Measurements from ENCODE around the gene FUNDC1.
"Not testable (repeated sequence)": the region's sequence is repeated elsewhere in the genome, so short reads cannot be mapped to it uniquely, and the experiment has no call there.

Gene FUNDC1, protein sequence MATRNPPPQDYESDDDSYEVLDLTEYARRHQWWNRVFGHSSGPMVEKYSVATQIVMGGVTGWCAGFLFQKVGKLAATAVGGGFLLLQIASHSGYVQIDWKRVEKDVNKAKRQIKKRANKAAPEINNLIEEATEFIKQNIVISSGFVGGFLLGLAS

GRCh38 chrX:44542567-44543325 is at the start of gene FUNDC1:
Gene FUNDC1, minus strand, starts transcription at chrX:44542859. Its CDS starts 27 bp downstream, at chrX:44542832.
- Mint-ChIP-seq H3K27ac (peak within 1 kb of the TSS; percentile 85), H3K4me1 (peaks cover 19% of the 10 kb centered on the region), H3K27me3 (no peaks in the 10 kb centered on the region), H3K9me3 (no peaks in the 10 kb centered on the region), H3K4me3 (peak within 1 kb of the TSS; percentile 85), H3K36me3 (ENCODE audit: low read depth) (peaks cover 5% of the 10 kb centered on the region)
- DNase-seq (peak; percentile 89), ATAC-seq (peak; percentile 95)

DNA sequence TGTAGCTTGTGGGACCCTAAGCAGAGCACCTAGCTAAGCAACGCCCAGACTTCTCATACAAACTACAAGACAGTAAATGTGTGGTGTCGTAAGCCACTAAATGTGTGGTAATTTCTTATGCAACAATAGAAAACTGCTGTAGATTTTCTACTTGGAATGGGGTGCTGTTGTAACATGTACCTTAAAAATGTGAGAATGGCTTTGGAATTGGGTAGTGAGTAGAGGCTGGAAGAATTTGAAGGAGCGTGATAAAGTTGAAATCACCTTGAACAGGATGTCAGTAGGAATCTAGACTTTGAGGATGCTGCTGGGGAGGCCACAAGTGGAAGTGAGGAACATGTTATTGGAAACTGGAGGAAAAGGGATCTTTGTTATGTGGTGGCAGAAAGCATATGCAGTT is 43.2 kb upstream of the FUNDC1 start:
- Mint-ChIP-seq H3K4me3 (no peak overlapping the region), H3K36me3 (ENCODE audit: low read depth) (peaks cover 1% of the 10 kb centered on the region), H3K27ac (no peak overlapping the region), H3K27me3 (no peaks in the 10 kb centered on the region), H3K4me1 (no peaks in the 10 kb centered on the region), H3K9me3 (peaks cover 4% of the 10 kb centered on the region)
- ATAC-seq, result no peak
- no peak for DNase-seq

GRCh38 chrX:44580466-44580865 is 37.8 kb upstream of the FUNDC1 start:
- peaks cover 4% of the 10 kb centered on the region for H3K9me3 Mint-ChIP-seq
- peaks cover 1% of the 10 kb centered on the region for H3K36me3 Mint-ChIP-seq (ENCODE audit: low read depth)
- DNase-seq, result no peak
- no peak for ATAC-seq
- H3K4me3 Mint-ChIP-seq, result no peak overlapping the region
- H3K27ac Mint-ChIP-seq, result no peak overlapping the region
- H3K27me3 Mint-ChIP-seq, result no peaks in the 10 kb centered on the region
- H3K4me1 Mint-ChIP-seq, result no peaks in the 10 kb centered on the region

DNA sequence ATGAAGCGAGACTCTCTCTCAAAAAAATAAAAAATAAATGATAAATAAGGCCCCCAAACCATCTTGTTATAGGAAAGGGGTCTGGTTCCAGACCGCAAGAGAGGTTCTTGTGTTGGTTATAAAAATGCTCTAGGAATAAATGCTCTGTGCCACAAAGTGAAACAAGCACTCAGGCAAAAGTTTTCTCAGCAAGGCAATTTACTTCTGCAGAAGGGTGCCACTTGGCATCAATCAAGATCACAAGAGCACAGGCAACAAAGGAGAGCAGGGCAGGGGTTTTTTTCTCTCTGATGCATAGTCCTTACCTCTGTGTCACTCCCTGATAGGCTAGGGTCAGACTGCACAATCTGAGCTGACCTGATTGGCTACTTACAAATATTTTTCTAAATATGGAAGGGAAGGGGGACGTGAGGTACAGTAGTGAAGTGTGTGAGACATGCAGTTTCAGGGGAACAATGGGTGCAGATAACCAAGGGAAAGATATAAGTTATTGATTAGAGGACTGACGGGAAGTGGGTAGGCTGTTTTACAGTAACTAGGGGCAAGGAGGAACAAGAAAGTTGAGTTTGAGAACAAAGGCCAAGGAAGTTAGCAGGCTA is 29.8 kb upstream of the FUNDC1 start:
- H3K4me1 Mint-ChIP-seq, result no peaks in the 10 kb centered on the region
- ATAC-seq, result no peak
- H3K27ac Mint-ChIP-seq, result no peak overlapping the region
- DNase-seq, result no peak
- peaks cover 7% of the 10 kb centered on the region for H3K9me3 Mint-ChIP-seq
- H3K4me3 Mint-ChIP-seq, result no peak overlapping the region
- H3K27me3 Mint-ChIP-seq, result no peaks in the 10 kb centered on the region
- H3K36me3 Mint-ChIP-seq (ENCODE audit: low read depth), result peaks cover 6% of the 10 kb centered on the region

GRCh38 chrX:44570522-44570921 is 27.9 kb upstream of the FUNDC1 start:
- ATAC-seq (no peak), DNase-seq (no peak)
- Mint-ChIP-seq H3K9me3 (peaks cover 7% of the 10 kb centered on the region), H3K27me3 (no peaks in the 10 kb centered on the region), H3K27ac (no peak overlapping the region), H3K36me3 (ENCODE audit: low read depth) (peaks cover 7% of the 10 kb centered on the region), H3K4me1 (no peaks in the 10 kb centered on the region), H3K4me3 (no peak overlapping the region)

GRCh38 chrX:44569122-44569521 is 26.5 kb upstream of the FUNDC1 start:
- DNase-seq (no peak), ATAC-seq (no peak)
- no peaks in the 10 kb centered on the region for H3K4me1 Mint-ChIP-seq
- H3K4me3 Mint-ChIP-seq, result no peak overlapping the region
- H3K27me3 Mint-ChIP-seq, result no peaks in the 10 kb centered on the region
- no peak overlapping the region for H3K27ac Mint-ChIP-seq
- peaks cover 5% of the 10 kb centered on the region for H3K36me3 Mint-ChIP-seq (ENCODE audit: low read depth)
- peaks cover 4% of the 10 kb centered on the region for H3K9me3 Mint-ChIP-seq

GRCh38 chrX:44568196-44568595 is 25.5 kb upstream of the FUNDC1 start:
- DNase-seq, result no peak
- Mint-ChIP-seq H3K9me3 (peaks cover 4% of the 10 kb centered on the region), H3K27ac (no peak overlapping the region), H3K36me3 (ENCODE audit: low read depth) (peaks cover 5% of the 10 kb centered on the region), H3K4me3 (no peak overlapping the region), H3K4me1 (no peaks in the 10 kb centered on the region), H3K27me3 (no peaks in the 10 kb centered on the region)
- ATAC-seq, result no peak

DNA sequence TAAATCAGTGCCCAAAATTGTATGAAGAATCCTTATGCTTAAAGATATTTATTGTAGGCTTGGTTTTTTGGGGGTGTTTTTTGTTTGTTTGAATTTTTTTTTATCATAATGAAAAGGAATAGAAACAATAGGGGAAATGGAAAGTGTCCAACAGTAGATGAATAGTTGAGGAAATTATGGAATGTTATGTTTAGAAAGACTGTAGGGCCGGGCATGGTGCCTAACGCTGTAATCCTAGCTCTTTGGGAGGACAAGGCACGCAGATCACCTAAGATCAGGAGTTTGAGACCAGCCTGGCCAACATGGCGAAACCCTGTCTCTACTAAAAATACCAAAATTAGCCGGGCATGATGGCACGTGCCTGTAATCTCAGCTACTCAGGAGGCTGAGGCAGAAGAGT is 19.2 kb upstream of the FUNDC1 start:
- H3K9me3 Mint-ChIP-seq, ATAC-seq, H3K4me3 Mint-ChIP-seq: not testable (repeated sequence)

DNA sequence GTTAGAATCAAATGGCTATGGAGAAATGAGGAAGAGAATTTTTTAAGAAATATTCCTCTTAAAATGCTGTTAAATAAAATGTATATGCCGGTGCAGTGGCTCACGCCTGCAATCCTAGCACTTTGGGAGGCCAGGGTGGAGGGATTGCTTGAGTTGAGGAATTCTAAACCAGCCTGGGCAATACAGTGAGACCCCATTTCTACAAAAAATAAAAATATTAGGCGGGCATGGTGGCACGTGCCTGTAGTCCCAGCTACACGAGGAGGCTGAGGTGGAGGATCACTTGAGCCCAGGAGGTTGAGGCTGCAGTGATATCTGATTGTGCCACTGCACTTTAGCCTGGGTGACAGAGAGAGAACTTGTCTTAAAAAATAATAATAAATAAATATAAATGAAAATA is 7.9 kb upstream of the FUNDC1 start:
- no peak overlapping the region for H3K27ac Mint-ChIP-seq

More for the DNA sequence above, 19.2 kb upstream of the FUNDC1 start:
- H3K36me3 Mint-ChIP-seq (ENCODE audit: low read depth); H3K27me3 Mint-ChIP-seq; H3K27ac Mint-ChIP-seq; DNase-seq; H3K4me1 Mint-ChIP-seq: not testable (repeated sequence)

GRCh38 chrX:44545454-44545853 is 2.8 kb upstream of the FUNDC1 start:
- not testable (repeated sequence) for H3K27me3 Mint-ChIP-seq; H3K27ac Mint-ChIP-seq; H3K4me3 Mint-ChIP-seq; H3K9me3 Mint-ChIP-seq; H3K36me3 Mint-ChIP-seq (ENCODE audit: low read depth); ATAC-seq; DNase-seq
- peaks cover 19% of the 10 kb centered on the region for H3K4me1 Mint-ChIP-seq

More for the DNA sequence above, 7.9 kb upstream of the FUNDC1 start:
- no peaks in the 10 kb centered on the region for H3K27me3 Mint-ChIP-seq
- no peak for DNase-seq
- no peaks in the 10 kb centered on the region for H3K9me3 Mint-ChIP-seq
- no peak for ATAC-seq
- H3K4me3 Mint-ChIP-seq, result no peak overlapping the region
- no peaks in the 10 kb centered on the region for H3K36me3 Mint-ChIP-seq (ENCODE audit: low read depth)
- no peaks in the 10 kb centered on the region for H3K4me1 Mint-ChIP-seq

DNA sequence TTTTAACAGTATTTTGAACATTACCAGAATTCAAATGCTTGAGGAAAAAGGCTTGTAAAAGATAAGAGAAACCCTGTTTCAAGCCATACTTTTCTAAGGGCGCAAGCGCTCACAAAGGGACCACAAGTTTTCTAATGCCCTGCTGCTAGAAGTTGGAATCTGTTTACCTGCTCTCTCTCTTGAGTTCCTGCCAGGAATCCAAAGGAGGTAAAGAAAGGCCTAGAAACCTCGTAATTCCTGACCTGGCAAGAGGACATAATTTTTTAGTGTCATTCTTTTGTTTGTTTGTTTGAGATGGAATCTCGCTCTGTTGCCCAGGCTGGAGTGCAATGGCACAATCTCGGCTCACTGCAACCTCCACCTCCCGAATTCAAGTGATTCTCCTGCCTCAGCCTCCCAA is 1.4 kb upstream of the FUNDC1 start:
- DNase-seq (no peak), ATAC-seq (no peak)
- H3K4me3 Mint-ChIP-seq, result no peak overlapping the region
- H3K36me3 Mint-ChIP-seq (ENCODE audit: low read depth), result peaks cover 3% of the 10 kb centered on the region
- H3K9me3 Mint-ChIP-seq, result no peaks in the 10 kb centered on the region
- no peaks in the 10 kb centered on the region for H3K27me3 Mint-ChIP-seq
- no peak overlapping the region for H3K27ac Mint-ChIP-seq
- H3K4me1 Mint-ChIP-seq, result peaks cover 19% of the 10 kb centered on the region

DNA sequence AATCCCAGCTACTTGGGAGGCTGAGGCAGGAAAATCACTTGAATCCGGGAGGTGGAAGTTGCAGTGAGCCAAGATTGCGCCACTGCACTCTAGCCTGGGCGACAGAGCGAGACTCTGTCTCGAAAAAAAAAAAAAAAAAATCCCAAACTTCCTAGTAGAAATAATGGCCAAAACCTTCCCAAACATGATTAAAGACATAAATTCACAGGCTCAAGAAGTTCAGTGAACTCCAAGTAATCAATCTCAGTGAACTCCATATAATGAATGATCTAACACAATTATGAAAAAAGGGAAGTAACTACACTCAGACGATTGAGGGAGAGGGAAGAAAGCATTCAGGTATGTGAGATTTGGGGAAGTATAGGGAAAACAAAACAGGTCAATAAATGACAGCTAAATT is 6.5 kb downstream of the FUNDC1 start:
- no peak for DNase-seq
- peaks cover 6% of the 10 kb centered on the region for H3K4me1 Mint-ChIP-seq
- peaks cover 16% of the 10 kb centered on the region for H3K36me3 Mint-ChIP-seq (ENCODE audit: low read depth)
- H3K27ac Mint-ChIP-seq, result no peak overlapping the region
- H3K27me3 Mint-ChIP-seq, result no peaks in the 10 kb centered on the region
- H3K9me3 Mint-ChIP-seq, result no peaks in the 10 kb centered on the region
- no peak for ATAC-seq
- no peak overlapping the region for H3K4me3 Mint-ChIP-seq

DNA sequence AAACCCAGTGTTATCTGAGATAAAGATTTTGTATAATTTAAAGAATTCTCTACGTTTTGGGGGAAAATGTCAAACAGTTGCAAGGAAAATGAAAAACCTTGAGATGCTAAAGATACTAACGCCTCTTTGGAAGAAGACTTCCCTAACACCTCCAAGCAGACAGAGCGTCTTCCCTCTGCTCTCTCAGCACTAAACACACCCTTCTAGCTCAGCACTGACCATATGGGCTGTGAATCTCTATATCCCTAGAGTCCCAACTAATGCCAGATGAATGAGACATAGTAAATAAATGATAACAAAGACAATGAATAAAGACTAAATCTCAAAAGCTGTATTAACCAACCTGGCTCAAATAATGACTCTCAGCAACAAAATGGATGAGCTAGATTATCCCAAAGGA is 13.3 kb downstream of the FUNDC1 start:
- H3K27me3 Mint-ChIP-seq, result no peaks in the 10 kb centered on the region
- peaks cover 3% of the 10 kb centered on the region for H3K36me3 Mint-ChIP-seq (ENCODE audit: low read depth)
- peaks cover 2% of the 10 kb centered on the region for H3K4me1 Mint-ChIP-seq
- no peak overlapping the region for H3K4me3 Mint-ChIP-seq
- H3K9me3 Mint-ChIP-seq, result no peaks in the 10 kb centered on the region
- no peak for DNase-seq
- no peak overlapping the region for H3K27ac Mint-ChIP-seq
- no peak for ATAC-seq

GRCh38 chrX:44514272-44514671 is 28.4 kb downstream of the FUNDC1 start:
- DNase-seq (no peak), ATAC-seq (no peak)
- no peaks in the 10 kb centered on the region for H3K27me3 Mint-ChIP-seq
- no peak overlapping the region for H3K27ac Mint-ChIP-seq
- no peaks in the 10 kb centered on the region for H3K9me3 Mint-ChIP-seq
- H3K4me3 Mint-ChIP-seq, result no peak overlapping the region
- H3K4me1 Mint-ChIP-seq, result no peaks in the 10 kb centered on the region
- H3K36me3 Mint-ChIP-seq (ENCODE audit: low read depth), result no peaks in the 10 kb centered on the region

GRCh38 chrX:44507292-44507691 is 35.4 kb downstream of the FUNDC1 start:
- no peaks in the 10 kb centered on the region for H3K36me3 Mint-ChIP-seq (ENCODE audit: low read depth)
- DNase-seq (peak; percentile 4), ATAC-seq (peak; percentile 95)

More at GRCh38 chrX:44507292-44507691, 35.4 kb downstream of the FUNDC1 start:
- H3K27ac Mint-ChIP-seq, result no peak overlapping the region
- H3K4me1 Mint-ChIP-seq, result peaks cover 6% of the 10 kb centered on the region
- H3K27me3 Mint-ChIP-seq, result no peaks in the 10 kb centered on the region
- no peak overlapping the region for H3K4me3 Mint-ChIP-seq
- no peaks in the 10 kb centered on the region for H3K9me3 Mint-ChIP-seq
